Gastroesophageal sphincter (tissue), 3 donors: Measurements from ENCODE around the gene DOCK10.

Experiments
- CTCF ChIP-seq, 4 experiments: fragments of 200-600 bp in 2 of 4; fragments of 450-650 bp in 2 of 4; sonication (generic) in 1 of 4; IDR thresholded peaks; one replicate each; pipeline ENCODE4 v1.5.1; 2017 to 2019; ENCODE audit warnings: antibody characterized with exemption in 4 of 4, mild to moderate bottlenecking in 2 of 4, moderate library complexity in 2 of 4
- EP300 ChIP-seq: sonication (generic); formaldehyde crosslinking; IDR thresholded peaks from one replicate; pipeline ENCODE4 v1.6.1; 2017; ENCODE audit warnings: antibody characterized with exemption, mild to moderate bottlenecking
- POLR2A ChIP-seq, 2 donors: fragments of 450-650 bp; IDR thresholded peaks; one replicate each; pipeline ENCODE4 v1.6.1; 2017; ENCODE audit warnings: antibody characterized with exemption in 2 of 2, mild to moderate bottlenecking in 2 of 2, moderate library complexity in 1 of 2
- POLR2AphosphoS5 ChIP-seq: sonication (generic); formaldehyde crosslinking; IDR thresholded peaks from one replicate; pipeline ENCODE4 v1.6.1; 2017; ENCODE audit warnings: antibody characterized with exemption

GRCh38 chr2:224995419-224995818, 46.8 kb downstream of the DOCK10 start:
- no peak for TF ChIP-seq CTCF (IDR thresholded peaks at IDR 0.05)
- TF ChIP-seq POLR2AphosphoS5, result no peak
- TF ChIP-seq EP300, result no peak
- TF ChIP-seq POLR2A (IDR thresholded peaks at IDR 0.05), result no peak
